Fibroblast of villous mesenchyme (primary cell): ENCODE data around the gene STIP1. TPM values are rescaled to one million over a fixed set of nuclear protein-coding genes. Genes with fewer than 3 reads are reported as not detected.

ENCODE experiments used
- DNase-seq: peaks from one replicate; pipeline ENCODE4 v3.0.0-alpha.2; 2010; ENCODE audit warnings: low read depth
- H3K4me3 ChIP-seq: 2 replicates; pipeline ENCODE4 v1.5.1; 2011; ENCODE audit warnings: low read depth, mild to moderate bottlenecking, low read length
- CTCF ChIP-seq: IDR thresholded peaks from 2 replicates; pipeline ENCODE4 v1.5.1; 2012; ENCODE audit warnings: low read depth, mild to moderate bottlenecking, low read length; ENCODE audit not compliant: insufficient read depth
- total RNA-seq: library from RNA; depleted of rRNA; stranded (reverse); fragments of >200 nt; gene quantifications from 2 replicates; pipeline ENCODE4 v1.2.3, GENCODE V29; 2012

Gene STIP1
- total RNA-seq, 1 donor = 206 TPM

- no peak for DNase-seq
- no peak for TF ChIP-seq CTCF
- no peak overlapping the region for H3K4me3 ChIP-seq
Measured at GRCh38 chr11:64150481-64151239, 35.3 kb upstream of the STIP1 start.

- H3K4me3 ChIP-seq = no peak overlapping the region
- no peak for DNase-seq
- no peak for TF ChIP-seq CTCF
Measured at GRCh38 chr11:64151337-64151736, 34.6 kb upstream of the STIP1 start.

GRCh38 chr11:64152841-64153691 lies 32.9 kb upstream of the STIP1 start:
- peak; percentile 99 for TF ChIP-seq CTCF
- no peak overlapping the region for H3K4me3 ChIP-seq
- peak; percentile 27 for DNase-seq

- no peak for TF ChIP-seq CTCF
- DNase-seq = no peak
- no peak overlapping the region for H3K4me3 ChIP-seq
Measured at GRCh38 chr11:64153812-64154211, 32.2 kb upstream of the STIP1 start.

GRCh38 chr11:64156235-64157011 lies 29.5 kb upstream of the STIP1 start:
- H3K4me3 ChIP-seq = no peak overlapping the region
- TF ChIP-seq CTCF = no peak
- DNase-seq = no peak

- H3K4me3 ChIP-seq = no peak overlapping the region
- TF ChIP-seq CTCF = no peak
- no peak for DNase-seq
Measured at GRCh38 chr11:64157631-64158394, 28.2 kb upstream of the STIP1 start.
